ENCODE data around the gene FZD4. TPM values are rescaled to one million over a fixed set of nuclear protein-coding genes. Genes with fewer than 3 reads are reported as not detected.
"Not testable (repeated sequence)": the region's sequence is repeated elsewhere in the genome, so short reads cannot be mapped to it uniquely, and the experiment has no call there.

FZD4 gene
- total RNA-seq, 1 donor from 2014 or later, result 295 TPM

- DNase-seq (ENCODE audit: low spot score), result no peak
These were observed 22.4 kb upstream of the FZD4 start for GRCh38 chr11:86977441-86978050.

- no peak for DNase-seq (ENCODE audit: low spot score)
These were observed 17.5 kb upstream of the FZD4 start for GRCh38 chr11:86972734-86973133.

GRCh38 chr11:86969258-86969657 lies 14.1 kb upstream of the FZD4 start:
- no peak for DNase-seq (ENCODE audit: low spot score)

GRCh38 chr11:86967601-86968000 lies 12.4 kb upstream of the FZD4 start:
- not testable (repeated sequence) for DNase-seq (ENCODE audit: low spot score)

GRCh38 chr11:86957976-86958646 lies 2.9 kb upstream of the FZD4 start:
- no peak for DNase-seq (ENCODE audit: low spot score)

- no peak for DNase-seq (ENCODE audit: low spot score)
These were observed 1.7 kb upstream of the FZD4 start for GRCh38 chr11:86956905-86957195.

- DNase-seq (ENCODE audit: low spot score), result no peak
These were observed 159 bp downstream of the FZD4 start for GRCh38 chr11:86955111-86955360.

GRCh38 chr11:86954269-86955110 lies 705 bp downstream of the FZD4 start:
- no peak for DNase-seq (ENCODE audit: low spot score)

- DNase-seq (ENCODE audit: low spot score), result no peak
These were observed 2.8 kb downstream of the FZD4 start for GRCh38 chr11:86952221-86952875.

GRCh38 chr11:86951706-86952105 lies 3.5 kb downstream of the FZD4 start:
- DNase-seq (ENCODE audit: low spot score), result no peak

- no peak for DNase-seq (ENCODE audit: low spot score)
These were observed 4.6 kb downstream of the FZD4 start for GRCh38 chr11:86950661-86950995.

- DNase-seq (ENCODE audit: low spot score), result no peak
These were observed 5.1 kb downstream of the FZD4 start for GRCh38 chr11:86949995-86950660.

GRCh38 chr11:86948733-86949132 lies 6.5 kb downstream of the FZD4 start:
- no peak for DNase-seq (ENCODE audit: low spot score)

- no peak for DNase-seq (ENCODE audit: low spot score)
These were observed 7.7 kb downstream of the FZD4 start for GRCh38 chr11:86947541-86947940.

- DNase-seq (ENCODE audit: low spot score), result not testable (repeated sequence)
These were observed 11.7 kb downstream of the FZD4 start for GRCh38 chr11:86943505-86943904.

GRCh38 chr11:86941871-86942599 lies 13.2 kb downstream of the FZD4 start:
- DNase-seq (ENCODE audit: low spot score), result no peak

- DNase-seq (ENCODE audit: low spot score), result no peak
These were observed 13.9 kb downstream of the FZD4 start for GRCh38 chr11:86941077-86941870.

- DNase-seq (ENCODE audit: low spot score), result no peak
These were observed 14.9 kb downstream of the FZD4 start for GRCh38 chr11:86940122-86940777.
